HG02798 (cell line): ENCODE results near the gene ZC3H13.

Source experiments
- ATAC-seq: cut with Tn5 transposase; IDR thresholded peaks from one replicate; pipeline ENCODE4 v1.9.1; 2021; ENCODE audit warnings: mild to moderate bottlenecking; ENCODE audit not compliant: unreplicated experiment, poor library complexity

Gene ZC3H13

DNA sequence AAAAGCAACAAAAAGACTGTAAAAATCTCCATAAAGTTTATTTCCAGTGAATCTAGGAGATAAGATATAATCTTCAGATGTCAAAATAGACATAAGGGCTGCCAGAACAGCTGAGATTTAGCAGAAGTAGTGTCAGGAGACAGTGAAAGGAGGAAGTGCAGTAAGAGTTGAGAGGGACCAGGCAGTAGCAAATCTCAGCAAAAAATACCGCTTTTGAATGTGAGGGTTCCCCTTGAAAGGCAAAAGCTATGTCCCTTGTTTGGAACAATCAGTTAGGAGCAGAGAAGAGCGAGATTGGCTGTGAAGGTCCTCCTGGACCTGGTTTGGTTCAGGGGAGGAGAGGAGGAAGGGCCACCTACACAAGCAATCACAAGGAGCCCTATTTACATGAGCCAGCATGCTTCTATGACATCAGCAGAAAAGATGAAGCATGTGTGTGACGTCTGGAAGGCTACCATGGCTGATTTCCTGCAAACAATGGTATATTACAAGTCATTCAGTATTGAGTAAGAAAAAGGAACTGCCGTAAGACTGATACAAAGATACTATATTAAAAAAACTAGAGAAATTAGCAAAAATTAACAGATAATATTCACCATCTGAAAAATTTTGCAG lies 102.1 kb downstream of the ZC3H13 start:
- ATAC-seq: no peak

DNA sequence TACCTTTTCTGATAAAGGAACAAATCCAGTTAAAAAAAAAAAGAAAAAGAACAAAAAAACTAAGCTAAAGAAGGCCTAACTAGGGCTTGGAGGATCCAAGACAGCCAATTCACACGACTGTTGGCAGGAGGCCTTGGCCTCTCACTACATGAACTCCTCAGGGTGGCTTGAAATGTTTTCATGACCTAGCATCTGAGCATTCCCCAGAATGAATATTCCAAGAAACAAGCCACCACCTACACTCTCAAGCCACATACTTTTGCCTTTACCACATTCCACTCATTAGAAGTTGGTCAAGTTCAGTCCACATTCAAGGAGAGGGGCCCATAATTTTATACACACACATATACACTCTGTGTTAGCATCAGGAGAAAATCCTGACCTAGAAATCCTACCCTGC lies 103.4 kb downstream of the ZC3H13 start:
- no peak for ATAC-seq

DNA sequence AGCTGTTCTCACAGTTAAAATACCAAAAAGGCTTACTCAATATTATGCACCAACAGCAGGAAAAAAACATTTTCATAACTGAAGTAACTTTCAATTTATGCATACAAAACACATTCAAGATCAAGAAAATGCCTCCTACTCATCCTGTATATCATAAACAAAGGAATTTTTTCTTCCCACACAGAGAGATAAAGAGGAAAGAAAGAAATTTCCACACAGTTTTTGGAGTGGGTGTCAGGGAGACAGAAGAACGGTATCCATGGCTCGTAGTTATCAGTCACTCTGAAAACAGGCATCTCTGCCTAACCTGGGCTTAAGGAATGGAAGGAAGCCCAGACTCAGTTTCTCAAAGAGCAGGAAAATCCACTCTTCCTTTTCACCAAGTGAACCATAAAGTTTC lies 108.6 kb downstream of the ZC3H13 start:
- no peak for ATAC-seq

DNA sequence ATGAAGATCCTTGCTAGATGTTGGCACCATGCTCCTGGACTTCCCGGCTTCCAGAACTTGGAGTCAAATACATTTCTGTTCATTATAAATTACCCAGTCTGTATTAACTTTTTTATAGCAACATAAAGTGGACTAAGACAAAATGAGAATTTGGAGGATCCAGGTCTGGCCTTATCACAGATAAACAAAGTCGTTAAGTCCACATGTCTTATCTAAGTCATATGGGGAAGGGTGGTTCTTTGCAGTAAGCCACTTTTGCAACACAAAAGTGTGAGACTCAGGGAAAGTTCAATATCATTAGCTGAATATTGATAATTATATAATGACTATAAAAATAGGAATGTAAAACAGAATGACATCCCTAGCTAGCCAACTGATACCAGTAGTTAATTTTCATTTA lies 109.4 kb downstream of the ZC3H13 start:
- ATAC-seq: no peak

DNA sequence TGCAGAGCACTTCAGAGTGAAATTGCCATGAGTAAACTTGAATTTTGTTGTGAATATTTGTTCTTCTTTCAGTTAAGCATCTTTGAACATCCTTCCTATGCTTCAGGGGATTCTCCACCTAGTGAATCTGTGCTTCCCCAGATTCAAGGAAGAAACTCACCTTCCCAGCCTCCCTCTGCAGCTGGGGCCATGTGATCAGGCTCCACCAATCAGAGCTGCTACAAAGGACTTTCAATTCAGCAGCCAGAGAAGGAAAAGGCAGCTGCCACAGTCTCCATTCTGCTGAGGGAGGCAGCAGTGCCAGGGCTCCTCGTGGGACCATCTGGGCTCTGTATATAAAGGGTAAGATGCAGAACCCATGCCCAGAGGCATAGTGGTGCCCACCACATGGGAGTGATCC lies 111.3 kb downstream of the ZC3H13 start:
- no peak for ATAC-seq

DNA sequence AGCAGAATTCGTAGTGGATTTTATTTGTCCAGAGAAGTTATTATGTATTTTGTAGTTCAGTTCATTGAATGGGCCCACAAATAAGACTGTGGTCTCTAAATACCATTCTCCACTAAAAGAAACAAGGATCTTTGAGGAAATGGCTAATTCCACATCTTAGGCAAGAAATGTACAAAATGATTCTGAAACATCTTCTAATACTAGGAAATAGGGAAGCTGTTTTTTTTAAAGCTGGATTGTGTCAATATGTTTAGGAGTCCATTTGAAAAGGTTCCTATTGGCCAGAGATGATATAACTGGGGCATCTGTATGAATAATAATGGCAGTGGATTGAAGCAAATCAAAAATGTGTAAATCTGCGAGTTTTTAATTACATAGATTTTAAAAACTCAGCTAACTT lies 112.5 kb downstream of the ZC3H13 start:
- no peak for ATAC-seq

DNA sequence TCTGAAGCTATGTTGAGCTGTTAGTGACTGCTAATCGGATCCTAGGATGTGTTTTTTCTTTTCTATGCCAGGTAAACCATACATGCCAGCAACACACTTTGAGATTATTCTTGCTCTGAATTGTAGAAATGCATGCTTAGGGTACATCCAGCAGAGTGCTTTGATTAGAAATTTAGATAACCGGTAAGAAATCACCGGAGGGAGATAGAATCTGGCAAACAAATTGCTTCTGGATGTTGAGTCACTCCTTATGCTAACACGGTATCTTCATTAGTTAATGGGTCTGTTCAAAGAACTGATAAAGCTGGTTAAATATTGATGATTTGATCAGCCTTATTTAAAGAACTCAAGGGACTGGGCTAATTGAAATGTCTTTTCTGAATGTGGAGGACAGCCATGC lies 115.9 kb downstream of the ZC3H13 start:
- ATAC-seq: no peak

DNA sequence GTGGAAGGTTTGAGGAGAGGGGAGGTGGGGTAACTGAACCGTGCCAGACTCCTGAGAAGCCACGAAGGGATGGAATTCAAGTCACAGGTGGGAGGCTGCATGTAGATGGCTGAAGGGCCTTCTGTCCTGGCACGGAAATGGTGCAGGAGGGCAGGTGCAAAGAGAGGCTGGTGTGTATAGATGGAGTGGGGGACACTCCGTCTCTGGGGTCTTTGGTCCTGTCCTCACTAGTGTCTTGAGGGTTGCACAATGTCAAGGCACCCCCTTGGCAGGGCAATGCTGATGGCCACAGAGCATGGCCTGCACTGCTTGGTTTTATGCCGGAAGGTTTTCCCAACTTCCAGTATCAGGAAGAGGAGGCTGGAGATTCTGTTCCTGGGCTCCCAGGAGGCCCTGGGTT lies 118.3 kb downstream of the ZC3H13 start:
- ATAC-seq: no peak

DNA sequence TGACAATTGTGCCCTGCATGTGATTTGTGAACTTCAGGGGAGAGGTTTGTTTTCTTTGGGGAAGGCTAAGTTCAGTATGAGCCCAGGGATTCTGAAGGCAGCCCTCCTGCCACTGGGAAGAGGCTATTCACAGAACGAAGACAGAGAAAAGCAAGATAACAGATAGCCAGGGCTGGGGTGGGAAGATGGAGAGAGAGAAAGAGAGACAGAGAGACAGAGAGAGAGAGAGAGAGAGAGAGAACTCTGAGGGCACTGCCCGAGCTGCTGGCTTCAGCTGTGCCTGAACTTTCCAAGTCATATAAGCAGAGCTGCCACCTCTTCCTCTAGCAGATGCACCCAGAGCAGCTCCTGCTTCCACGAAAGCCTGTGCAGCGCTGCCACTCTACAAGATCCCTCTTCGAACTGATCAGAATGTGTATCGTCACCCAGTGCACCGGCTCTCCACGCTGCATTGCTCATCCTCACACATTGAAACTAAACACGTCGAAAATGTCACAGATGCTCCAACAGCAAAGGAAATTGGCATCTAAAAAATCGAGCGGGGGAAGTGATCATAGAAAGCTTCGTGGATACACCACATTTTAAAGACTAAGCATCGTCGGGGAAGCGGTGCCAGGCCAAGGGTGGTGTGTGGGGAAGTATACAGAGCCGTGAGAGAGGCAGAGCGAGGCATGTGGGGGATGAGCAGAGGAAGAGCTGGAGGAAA lies 119.2 kb downstream of the ZC3H13 start:
- ATAC-seq: no peak

DNA sequence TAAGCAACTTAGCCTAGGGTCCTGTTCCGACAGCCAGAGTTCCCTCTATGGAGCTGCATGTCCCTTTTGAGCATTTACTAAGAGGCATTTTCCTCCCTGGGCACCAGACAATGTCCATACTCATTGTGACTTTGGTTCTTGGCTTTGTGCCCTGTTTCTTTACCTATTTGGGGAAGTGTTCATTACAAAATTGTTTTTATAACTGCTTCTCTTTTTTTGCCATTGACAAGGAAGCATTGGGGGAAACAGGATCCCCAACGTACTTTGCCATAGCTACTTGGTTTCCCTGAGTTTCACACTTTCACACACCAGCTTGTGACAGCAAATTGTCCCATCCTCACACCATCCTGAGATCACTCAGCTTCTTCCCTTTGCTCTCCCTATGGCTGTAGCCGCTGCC lies 119.9 kb downstream of the ZC3H13 start:
- ATAC-seq: no peak

DNA sequence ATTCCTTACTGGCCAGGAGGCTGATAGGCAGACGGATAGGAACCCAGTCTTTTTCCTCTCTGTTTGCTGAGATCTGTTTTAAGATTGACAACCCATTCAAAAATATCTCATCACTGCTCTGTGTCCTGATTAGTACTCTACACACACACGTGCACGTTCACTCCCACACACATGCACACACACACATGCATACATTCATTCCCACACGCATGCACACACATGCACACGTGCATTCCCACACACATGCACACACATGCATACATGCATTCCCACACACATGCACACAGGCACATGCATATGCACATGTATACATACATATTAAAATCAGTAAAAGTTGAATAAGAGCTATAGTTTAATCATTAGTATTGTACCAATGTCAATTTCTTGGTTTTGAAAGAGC lies 120.4 kb downstream of the ZC3H13 start:
- ATAC-seq: no peak

DNA sequence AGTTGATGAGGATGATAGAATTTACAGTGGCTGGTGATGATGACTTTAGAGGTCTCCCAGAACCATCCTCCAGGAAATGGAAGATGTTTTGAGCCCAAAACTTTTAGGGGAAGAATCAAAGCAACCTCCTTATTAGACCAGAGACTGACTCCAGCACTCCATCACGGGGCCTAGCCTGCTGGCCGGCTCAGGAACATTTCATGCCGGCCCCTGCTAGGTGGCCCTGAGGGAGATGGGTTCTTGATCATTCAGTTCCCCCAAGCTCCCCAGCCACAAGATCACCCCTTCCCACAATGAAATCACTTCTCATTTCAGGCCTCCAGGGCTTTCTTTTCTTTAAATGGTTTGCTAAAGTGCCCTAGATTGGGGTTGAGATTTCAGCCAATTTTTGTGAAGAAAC lies 121.3 kb downstream of the ZC3H13 start:
- ATAC-seq: no peak

DNA sequence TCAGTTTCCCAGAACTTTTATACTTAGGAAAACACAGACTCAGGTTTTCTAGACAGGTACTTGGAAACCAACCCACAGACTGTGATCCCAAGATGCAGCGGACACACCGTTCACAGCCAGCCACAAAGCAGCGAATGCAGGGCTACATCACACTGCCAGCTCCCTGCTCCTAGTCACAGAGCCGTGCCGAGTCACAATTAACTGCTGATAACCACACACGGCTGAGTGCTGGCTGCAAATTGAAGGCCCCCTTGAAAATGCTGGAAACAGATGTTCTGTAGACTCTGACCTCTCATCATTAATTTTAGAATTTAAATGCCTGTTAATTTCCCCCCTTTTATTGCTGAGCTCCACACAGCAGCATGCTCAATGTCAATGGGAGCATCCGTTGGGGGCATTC lies 122.4 kb downstream of the ZC3H13 start:
- ATAC-seq: no peak

DNA sequence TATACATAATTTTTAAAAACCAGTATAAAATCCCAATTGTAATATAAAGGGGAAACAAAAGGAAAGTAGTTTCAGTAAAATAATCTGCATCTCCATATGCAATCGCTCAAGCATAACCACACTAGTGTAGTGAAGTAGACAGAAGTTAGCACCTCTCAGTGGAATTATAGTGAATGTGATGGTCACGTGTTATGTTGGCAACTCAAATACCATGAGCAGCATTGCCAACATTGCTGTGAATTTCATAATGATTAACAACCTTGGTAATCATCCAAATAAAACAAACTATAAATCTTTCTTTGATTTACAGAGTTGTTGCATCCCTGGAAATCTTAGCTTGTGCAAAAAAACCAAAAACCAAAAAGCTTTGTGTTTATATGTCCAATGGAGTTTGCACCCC lies 123.7 kb downstream of the ZC3H13 start:
- no peak for ATAC-seq

DNA sequence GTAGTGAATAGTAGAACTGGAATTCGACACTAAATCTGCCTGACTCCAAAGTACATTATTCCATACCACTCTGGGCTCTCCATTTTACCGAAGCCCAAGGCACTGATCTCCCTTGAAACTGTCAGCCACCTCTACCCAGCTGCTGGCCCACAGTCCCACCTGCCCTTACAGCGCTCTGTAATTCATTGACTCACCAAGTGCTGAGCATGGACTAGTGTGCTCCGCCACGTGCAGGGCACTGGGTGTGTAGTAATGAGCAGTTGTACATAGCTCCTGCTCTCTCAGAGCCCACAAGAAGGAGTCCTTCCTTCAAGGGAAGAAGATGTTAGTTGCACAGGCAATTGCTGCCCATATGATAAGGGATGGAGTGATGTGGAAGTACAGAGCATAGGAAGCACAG lies 124.4 kb downstream of the ZC3H13 start:
- no peak for ATAC-seq

DNA sequence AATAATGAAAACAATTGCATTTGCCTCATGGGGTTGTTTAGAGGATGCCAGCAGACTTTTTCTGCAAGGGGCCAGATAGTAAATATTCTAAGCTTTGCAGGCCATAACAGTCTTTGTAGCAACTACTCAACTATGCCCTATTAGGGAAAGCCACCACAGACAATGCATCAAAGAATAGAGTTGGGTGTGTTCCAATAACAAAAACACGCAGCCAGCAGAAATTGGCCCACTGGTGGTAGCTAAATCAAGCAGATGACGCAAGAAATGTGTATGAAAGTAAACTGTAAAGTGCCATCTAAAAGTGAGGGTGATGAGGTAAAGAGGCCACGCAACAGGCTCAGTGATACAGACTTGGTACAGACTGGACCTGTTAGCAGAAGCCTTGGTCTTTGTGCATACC lies 125.8 kb downstream of the ZC3H13 start:
- no peak for ATAC-seq

DNA sequence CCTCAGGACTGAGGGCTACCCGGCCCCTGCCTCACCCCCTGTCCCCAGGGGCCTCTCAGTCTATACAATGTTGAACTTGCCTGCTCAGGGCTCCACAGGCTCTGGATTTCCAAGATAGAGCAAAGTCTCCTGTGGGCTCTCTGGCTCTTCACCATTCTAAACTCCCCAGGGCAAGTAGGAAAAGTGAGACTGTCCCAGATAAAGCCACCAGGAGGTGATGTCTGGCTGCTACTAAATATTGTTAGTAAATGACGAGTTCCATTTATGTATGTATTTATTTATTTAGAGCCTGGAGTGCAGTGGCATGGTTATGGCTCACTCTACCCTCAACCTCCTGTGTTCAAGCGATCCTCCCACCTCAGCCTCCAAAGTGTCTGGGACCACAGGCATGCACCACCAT lies 127.4 kb downstream of the ZC3H13 start:
- no peak for ATAC-seq

DNA sequence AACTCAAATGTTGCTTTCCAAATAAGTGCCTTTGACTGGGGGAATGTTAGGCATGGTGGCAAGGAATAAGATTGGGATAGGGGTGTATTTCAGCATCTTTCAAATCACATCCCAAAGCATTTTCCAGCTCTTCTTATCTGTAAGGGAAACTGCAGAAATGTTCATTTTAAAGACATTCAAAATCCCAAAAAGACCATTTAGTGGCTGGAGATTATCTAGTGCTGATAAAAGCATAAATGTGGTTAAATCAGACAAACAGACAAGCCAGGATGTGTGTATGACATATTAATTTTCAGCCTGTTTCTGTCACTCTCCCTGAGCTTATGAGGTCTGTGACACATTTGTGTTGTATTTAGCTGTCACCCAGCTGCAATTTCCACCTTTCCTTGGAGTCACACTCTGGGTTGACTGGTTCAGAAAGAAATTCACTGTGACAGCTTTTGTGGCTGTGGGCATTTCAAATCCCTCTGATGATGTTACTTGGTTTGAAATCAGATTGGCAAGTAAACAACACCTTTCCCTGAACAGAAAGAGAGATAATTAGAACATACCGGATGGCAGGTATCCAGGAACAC lies 131.3 kb downstream of the ZC3H13 start:
- ATAC-seq: no peak

DNA sequence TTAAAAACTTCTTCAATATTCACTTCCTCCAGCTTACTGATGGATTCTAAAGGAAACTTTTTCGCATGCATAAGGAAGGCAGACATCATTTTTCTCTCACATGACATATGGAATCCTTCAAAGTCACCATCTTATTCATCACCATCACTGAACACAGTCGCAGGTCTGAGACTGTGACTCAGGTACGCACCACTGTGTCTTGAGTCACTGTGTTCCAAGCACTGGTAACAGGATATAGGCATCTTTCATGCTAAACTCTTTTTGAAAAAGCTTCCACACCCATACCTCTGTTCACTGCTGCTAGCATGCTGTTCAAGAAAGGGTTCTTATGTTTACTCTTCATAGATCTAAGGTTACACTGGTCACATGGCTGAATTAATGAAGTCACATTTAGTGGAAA lies 133.9 kb downstream of the ZC3H13 start:
- no peak for ATAC-seq

DNA sequence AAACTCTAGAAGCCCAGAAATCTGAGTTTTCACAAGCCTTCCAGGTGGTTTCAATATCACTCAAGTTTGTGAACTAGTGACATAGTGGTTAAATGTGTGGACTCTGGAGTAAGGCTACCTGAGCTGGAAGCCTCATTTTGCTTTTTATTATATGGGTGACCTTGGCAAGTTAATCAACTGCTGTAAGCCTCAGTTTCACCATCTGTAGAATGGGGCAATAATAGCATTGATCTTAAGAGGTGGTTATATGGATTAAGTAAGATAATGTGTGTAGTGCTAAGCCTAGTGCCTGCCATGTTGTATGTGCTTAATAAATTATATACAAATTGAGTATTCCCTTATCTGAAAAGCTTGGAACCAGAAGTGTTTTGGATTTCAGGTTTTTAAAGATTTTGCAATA lies 135.5 kb downstream of the ZC3H13 start:
- ATAC-seq: no peak

DNA sequence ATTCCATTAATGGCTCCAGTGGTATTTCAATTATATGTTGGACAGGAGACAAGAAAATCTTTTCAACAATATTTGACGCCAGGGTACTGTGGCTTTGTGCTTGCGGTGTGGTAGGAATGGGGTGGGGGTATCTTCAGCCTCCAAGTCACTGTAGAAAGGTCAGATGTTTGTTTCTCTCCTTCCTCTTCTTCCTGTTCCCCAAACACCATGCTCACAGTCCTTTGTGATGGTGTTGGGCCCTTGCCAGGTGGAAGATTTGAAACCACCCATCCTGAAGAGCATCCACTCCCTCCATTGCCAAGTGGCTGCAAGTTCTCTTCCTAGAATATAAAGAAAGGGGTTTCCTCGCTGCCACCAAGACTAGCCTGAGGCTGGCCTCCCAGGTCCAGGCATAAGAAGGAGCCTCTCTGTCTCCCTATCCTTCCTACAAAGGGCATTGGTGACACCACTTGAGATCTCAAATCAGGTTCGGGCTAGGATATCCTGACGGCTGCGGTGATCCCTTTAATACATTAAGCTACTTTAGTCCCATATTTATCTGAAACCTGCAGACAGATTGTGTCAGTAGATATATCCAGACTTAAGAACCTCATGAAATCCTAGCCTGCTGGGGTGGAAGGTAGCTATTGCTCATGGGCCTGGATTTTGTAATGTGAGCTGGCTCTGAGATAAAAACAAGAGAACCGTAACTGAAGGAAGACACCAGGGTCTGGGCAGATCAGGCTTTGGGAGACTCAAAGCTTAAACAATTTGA lies 136.7 kb downstream of the ZC3H13 start:
- no peak for ATAC-seq
